Measurements from ENCODE around the gene TRPV6. TPM values are rescaled to one million over a fixed set of nuclear protein-coding genes. Genes with fewer than 3 reads are reported as not detected.

Gene TRPV6
- total RNA-seq, 6 experiments from 2014 or later: 0.06 to 1.5 (median 0.75) TPM

GRCh38 chr7:142932386-142933091, 47.0 kb upstream of the TRPV6 start:
- Histone ChIP-seq H3K4me1 (no peaks in the 10 kb centered on the region), H3K9me3 (no peaks in the 10 kb centered on the region), H3K36me3 (no peaks in the 10 kb centered on the region), H3K27ac (no peak overlapping the region), H3K27me3 (no peaks in the 10 kb centered on the region), H3K4me3 (no peak overlapping the region)
- intact Hi-C loops (cut with DNase I): no loop called here
- no peak for TF ChIP-seq CTCF (IDR thresholded peaks at IDR 0.05)
- no peak for TF ChIP-seq POLR2A (IDR thresholded peaks at IDR 0.05)
- 40% methylated on average over 4 of the region's 5 CpGs for WGBS (ENCODE audit: insufficient coverage, low coverage, low lambda C conversion rate, missing lambda C conversion rate)
- DNase-seq: no peak
- no peak for ATAC-seq

- TF ChIP-seq CTCF (IDR thresholded peaks at IDR 0.05) (no peak), POLR2A (IDR thresholded peaks at IDR 0.05) (no peak)
- Histone ChIP-seq H3K9me3 (no peaks in the 10 kb centered on the region), H3K4me1 (no peaks in the 10 kb centered on the region), H3K27ac (no peak overlapping the region), H3K4me3 (no peak overlapping the region), H3K27me3 (no peaks in the 10 kb centered on the region), H3K36me3 (no peaks in the 10 kb centered on the region)
- intact Hi-C loops (cut with DNase I): no loop called here
- ATAC-seq (no peak), DNase-seq (no peak)
- 68% methylated on average over 9 of the region's 11 CpGs for WGBS (ENCODE audit: insufficient coverage, low coverage, low lambda C conversion rate, missing lambda C conversion rate)
Observed at GRCh38 chr7:142930126-142930730, 44.7 kb upstream of the TRPV6 start.

- intact Hi-C loops (cut with DNase I): no loop called here
- DNase-seq: no peak
- peak overlapping the region in 2 of 3 donors; percentile 10 to 33 for H3K27ac ChIP-seq
- no peak for ATAC-seq
- TF ChIP-seq CTCF (IDR thresholded peaks at IDR 0.05) (no peak), POLR2A (IDR thresholded peaks at IDR 0.05) (no peak)
- 64% methylated on average over 3 of the region's 8 CpGs for WGBS (ENCODE audit: insufficient coverage, low coverage, low lambda C conversion rate, missing lambda C conversion rate)
- H3K36me3 ChIP-seq: no peaks in the 10 kb centered on the region
- H3K4me3 ChIP-seq: no peak overlapping the region
- no peaks in the 10 kb centered on the region for H3K27me3 ChIP-seq
- no peaks in the 10 kb centered on the region for H3K9me3 ChIP-seq
- H3K4me1 ChIP-seq: no peaks in the 10 kb centered on the region
Observed at GRCh38 chr7:142927949-142928348, 42.4 kb upstream of the TRPV6 start.

- no peaks in the 10 kb centered on the region for H3K36me3 ChIP-seq
- H3K27me3 ChIP-seq: no peaks in the 10 kb centered on the region
- no peaks in the 10 kb centered on the region for H3K4me1 ChIP-seq
- H3K4me3 ChIP-seq: no peak overlapping the region
- ATAC-seq (peak; percentile 47 to 77 (median 62)), DNase-seq (no peak)
- no peaks in the 10 kb centered on the region for H3K9me3 ChIP-seq
- WGBS (ENCODE audit: insufficient coverage, low coverage, low lambda C conversion rate, missing lambda C conversion rate): 35% methylated on average over 7 of the region's 7 CpGs
- peak overlapping the region in 1 of 3 donors; percentile 33 for H3K27ac ChIP-seq
- no peak for TF ChIP-seq POLR2A (IDR thresholded peaks at IDR 0.05)
- TF ChIP-seq CTCF (IDR thresholded peaks at IDR 0.05): no peak
- intact Hi-C loops (cut with DNase I): no loop called here
Observed at GRCh38 chr7:142927085-142927745, 41.7 kb upstream of the TRPV6 start.
